Measurements from ENCODE around the gene FAM186B.
A peak's percentile ranks its signal among the peaks of the same experiment; 100 is the strongest.

The FAM186B gene

DNA sequence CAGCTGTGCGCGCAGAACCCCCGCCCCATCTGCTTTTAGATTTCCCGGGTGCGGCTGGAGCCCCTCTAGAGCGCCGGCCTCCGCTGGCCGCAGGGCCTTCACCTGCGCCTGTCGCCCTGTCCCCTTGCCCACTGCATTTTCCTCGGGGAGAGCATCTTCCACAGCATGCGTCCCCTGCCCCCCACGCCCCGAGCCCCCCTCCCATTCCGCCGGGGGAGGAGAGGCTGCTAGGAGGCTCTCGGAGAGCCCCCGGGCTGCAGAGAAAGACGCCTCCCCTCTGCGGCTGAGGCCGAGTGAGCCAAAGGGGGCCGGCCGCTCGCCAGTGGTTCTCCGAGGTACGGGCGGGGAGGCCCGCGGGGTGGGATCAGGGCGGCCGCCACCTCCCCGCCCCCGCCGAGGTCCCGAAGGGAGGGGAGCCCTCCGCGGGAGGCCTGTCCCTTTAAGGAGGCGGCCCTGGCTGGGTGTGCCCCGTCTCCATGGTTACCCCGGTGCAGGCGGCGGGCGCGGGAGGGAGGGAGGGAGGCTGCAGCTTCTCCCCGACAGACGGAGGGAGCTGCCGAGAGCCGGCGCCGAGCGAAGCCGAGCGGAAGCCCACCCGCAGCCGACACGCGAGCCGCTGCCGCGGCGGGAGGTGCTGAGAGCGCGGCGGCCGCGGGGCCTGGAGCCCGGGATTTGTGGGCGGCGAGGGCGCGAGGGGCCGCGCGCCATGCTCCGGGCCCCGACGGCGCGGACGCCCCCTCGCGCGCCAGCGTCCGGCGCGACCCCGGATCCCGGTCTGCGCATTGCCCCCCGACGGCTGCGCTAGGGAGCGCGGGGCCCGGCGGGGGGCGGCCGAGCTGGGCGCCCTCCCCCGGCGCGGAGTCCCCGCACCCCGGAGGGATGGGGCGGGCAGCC, 66.7 kb downstream of the FAM186B start, which contains the start of gene KCNH3:
Gene KCNH3, plus strand, starts transcription at position 521 of the 894 bp plus-strand sequence. CDS start 387 bp downstream, outside the sequence.
- peak within 1 kb of the TSS; percentile 34 to 49 for H3K4me3 ChIP-seq (ENCODE audit: low read length in 2 of 2)
- H3K9ac ChIP-seq (ENCODE audit: low read depth in 1 of 2, low read length in 2 of 2): no peak within 1 kb of the TSS

DNA sequence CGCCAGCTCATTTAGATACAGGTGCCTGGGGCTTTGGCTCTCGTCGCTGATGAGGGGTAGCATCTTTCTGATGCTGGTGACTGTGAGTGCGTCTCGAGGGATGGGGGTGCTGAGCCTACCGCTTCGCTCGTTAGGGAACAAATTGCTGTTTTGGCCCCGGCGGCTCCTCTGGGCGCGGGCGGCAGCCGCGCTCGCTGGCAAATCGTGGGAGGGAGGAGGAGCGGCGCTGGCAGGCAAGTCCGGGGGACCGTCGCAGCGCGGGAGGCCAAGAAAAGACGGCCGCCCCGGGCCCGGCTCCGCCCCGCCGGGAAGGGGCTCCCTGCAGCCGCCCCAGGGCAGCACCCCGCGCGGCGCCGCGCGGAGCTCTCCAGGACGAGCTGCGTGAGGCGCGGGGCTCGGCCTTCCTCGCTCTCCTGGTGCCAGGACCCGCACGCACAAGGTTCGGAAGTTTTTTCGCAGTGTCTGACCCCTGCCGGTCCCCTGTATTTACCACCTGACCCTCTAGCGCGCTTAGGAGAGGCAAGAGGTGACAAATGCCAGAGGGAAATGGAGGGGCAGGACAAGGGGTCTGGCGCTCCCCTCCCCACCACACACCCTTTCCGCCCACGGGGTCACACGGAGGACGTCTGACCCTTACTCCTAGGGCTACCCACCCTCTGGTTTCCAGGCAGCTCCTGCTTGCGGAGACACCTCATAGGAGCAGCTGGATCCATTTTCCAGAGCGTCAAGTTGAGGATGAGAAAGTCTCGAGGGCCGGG, 67.5 kb downstream of the FAM186B start:
- Histone ChIP-seq H3K9me3 (ENCODE audit: control insufficient read depth in 2 of 2, low read length in 2 of 2) (no peaks in the 10 kb centered on the region), H3K9ac (ENCODE audit: low read depth in 1 of 2, low read length in 2 of 2) (no peak overlapping the region), H3K4me3 (ENCODE audit: low read length in 2 of 2) (peak overlapping the region; percentile 34 to 49), H3K36me3 (ENCODE audit: control insufficient read depth in 2 of 2, insufficient read depth in 2 of 2, low read length in 2 of 2) (no peaks in the 10 kb centered on the region), H3K4me1 (ENCODE audit: control insufficient read depth in 2 of 2, insufficient read depth in 2 of 2, low read length in 2 of 2) (peaks cover 5 to 10% of the 10 kb centered on the region in 2 donors), H3K27ac (ENCODE audit: low read depth in 2 of 2, low read length in 2 of 2) (no peak overlapping the region), H3K27me3 (ENCODE audit: control insufficient read depth in 2 of 2, insufficient read depth in 2 of 2, low read length in 2 of 2) (peaks cover 26 to 34% of the 10 kb centered on the region in 2 donors)

More for the DNA sequence above, 66.7 kb downstream of the FAM186B start, which contains the start of gene KCNH3:
- Histone ChIP-seq H3K4me1 (ENCODE audit: control insufficient read depth in 2 of 2, insufficient read depth in 2 of 2, low read length in 2 of 2) (peaks cover 5 to 10% of the 10 kb centered on the region in 2 donors), H3K9me3 (ENCODE audit: control insufficient read depth in 2 of 2, low read length in 2 of 2) (no peaks in the 10 kb centered on the region), H3K27me3 (ENCODE audit: control insufficient read depth in 2 of 2, insufficient read depth in 2 of 2, low read length in 2 of 2) (peaks cover 26 to 34% of the 10 kb centered on the region in 2 donors), H3K36me3 (ENCODE audit: control insufficient read depth in 2 of 2, insufficient read depth in 2 of 2, low read length in 2 of 2) (no peaks in the 10 kb centered on the region), H3K27ac (ENCODE audit: low read depth in 2 of 2, low read length in 2 of 2) (no peak within 1 kb of the TSS)
